Vagina (tissue), 2 donors: ENCODE data around the gene SLC24A3.

Experiments
- CTCF ChIP-seq, 3 experiments: fragments of 450-650 bp in 2 of 3; fragments of 200-600 bp in 1 of 3; sonication (generic) in 1 of 3; IDR thresholded peaks; one replicate each; pipeline ENCODE4 v1.5.1; 2017 to 2019; ENCODE audit warnings: antibody characterized with exemption in 3 of 3, mild to moderate bottlenecking in 2 of 3, moderate library complexity in 2 of 3
- POLR2A ChIP-seq, 2 donors: fragments of 450-650 bp; IDR thresholded peaks; one replicate each; pipeline ENCODE4 v1.6.1; 2017; ENCODE audit warnings: antibody characterized with exemption in 2 of 2, mild to moderate bottlenecking in 2 of 2, moderate library complexity in 2 of 2

- TF ChIP-seq CTCF (IDR thresholded peaks at IDR 0.05) = no peak
- TF ChIP-seq POLR2A (IDR thresholded peaks at IDR 0.05) = no peak
Observed at GRCh38 chr20:19451231-19451922, 238.9 kb downstream of the SLC24A3 start.
